ENCODE measurements around the gene CMTM8.
"Not testable (repeated sequence)": the region's sequence is repeated elsewhere in the genome, so short reads cannot be mapped to it uniquely, and the experiment has no call there.

Gene CMTM8

GRCh38 chr3:32238453-32239306, at the start of gene CMTM8:
TSS of gene CMTM8 (plus strand) at chr3:32238680. CDS start at chr3:32238973, 293 bp downstream.
- no peak within 1 kb of the TSS for H3K27ac ChIP-seq (ENCODE audit: low read length)
- H3K36me3 ChIP-seq (ENCODE audit: control insufficient read depth, low read depth, low read length): no peaks in the 10 kb centered on the region
- H3K27me3 ChIP-seq (ENCODE audit: control insufficient read depth, insufficient read depth, low read length): peaks cover 45% of the 10 kb centered on the region
- peaks cover 10% of the 10 kb centered on the region for H3K4me1 ChIP-seq (ENCODE audit: control insufficient read depth, low read depth, low read length)
- peak within 1 kb of the TSS; percentile 76 for H3K4me3 ChIP-seq (ENCODE audit: low read length)
- no peaks in the 10 kb centered on the region for H3K9me3 ChIP-seq (ENCODE audit: control insufficient read depth, low read depth, low read length)
- no peak within 1 kb of the TSS for H3K9ac ChIP-seq (ENCODE audit: low read length)

GRCh38 chr3:32189693-32190092, 48.8 kb upstream of the CMTM8 start:
- H3K4me3 ChIP-seq (ENCODE audit: low read length): no peak overlapping the region
- no peaks in the 10 kb centered on the region for H3K9me3 ChIP-seq (ENCODE audit: control insufficient read depth, low read depth, low read length)
- H3K36me3 ChIP-seq (ENCODE audit: control insufficient read depth, low read depth, low read length): no peaks in the 10 kb centered on the region
- no peaks in the 10 kb centered on the region for H3K4me1 ChIP-seq (ENCODE audit: control insufficient read depth, low read depth, low read length)
- H3K27ac ChIP-seq (ENCODE audit: low read length): no peak overlapping the region
- no peaks in the 10 kb centered on the region for H3K27me3 ChIP-seq (ENCODE audit: control insufficient read depth, insufficient read depth, low read length)
- H3K9ac ChIP-seq (ENCODE audit: low read length): no peak overlapping the region

- H3K27me3 ChIP-seq (ENCODE audit: control insufficient read depth, insufficient read depth, low read length); H3K9me3 ChIP-seq (ENCODE audit: control insufficient read depth, low read depth, low read length); H3K27ac ChIP-seq (ENCODE audit: low read length); H3K4me1 ChIP-seq (ENCODE audit: control insufficient read depth, low read depth, low read length); H3K4me3 ChIP-seq (ENCODE audit: low read length); H3K36me3 ChIP-seq (ENCODE audit: control insufficient read depth, low read depth, low read length); H3K9ac ChIP-seq (ENCODE audit: low read length): not testable (repeated sequence)
Observed at GRCh38 chr3:32190556-32190955, 47.9 kb upstream of the CMTM8 start.

GRCh38 chr3:32193101-32193500, 45.4 kb upstream of the CMTM8 start:
- no peaks in the 10 kb centered on the region for H3K27me3 ChIP-seq (ENCODE audit: control insufficient read depth, insufficient read depth, low read length)
- H3K9me3 ChIP-seq (ENCODE audit: control insufficient read depth, low read depth, low read length): no peaks in the 10 kb centered on the region
- no peak overlapping the region for H3K27ac ChIP-seq (ENCODE audit: low read length)
- no peak overlapping the region for H3K4me3 ChIP-seq (ENCODE audit: low read length)
- no peaks in the 10 kb centered on the region for H3K36me3 ChIP-seq (ENCODE audit: control insufficient read depth, low read depth, low read length)
- H3K4me1 ChIP-seq (ENCODE audit: control insufficient read depth, low read depth, low read length): no peaks in the 10 kb centered on the region
- no peak overlapping the region for H3K9ac ChIP-seq (ENCODE audit: low read length)

- Histone ChIP-seq H3K9ac (ENCODE audit: low read length) (no peak overlapping the region), H3K27ac (ENCODE audit: low read length) (no peak overlapping the region), H3K36me3 (ENCODE audit: control insufficient read depth, low read depth, low read length) (no peaks in the 10 kb centered on the region)
Observed at GRCh38 chr3:32194653-32195052, 43.8 kb upstream of the CMTM8 start.

GRCh38 chr3:32195995-32196540, 42.4 kb upstream of the CMTM8 start:
- Histone ChIP-seq H3K36me3 (ENCODE audit: control insufficient read depth, low read depth, low read length) (no peaks in the 10 kb centered on the region), H3K4me1 (ENCODE audit: control insufficient read depth, low read depth, low read length) (no peaks in the 10 kb centered on the region), H3K4me3 (ENCODE audit: low read length) (no peak overlapping the region), H3K9ac (ENCODE audit: low read length) (no peak overlapping the region), H3K9me3 (ENCODE audit: control insufficient read depth, low read depth, low read length) (no peaks in the 10 kb centered on the region), H3K27ac (ENCODE audit: low read length) (no peak overlapping the region), H3K27me3 (ENCODE audit: control insufficient read depth, insufficient read depth, low read length) (no peaks in the 10 kb centered on the region)

More at GRCh38 chr3:32194653-32195052, 43.8 kb upstream of the CMTM8 start:
- no peaks in the 10 kb centered on the region for H3K4me1 ChIP-seq (ENCODE audit: control insufficient read depth, low read depth, low read length)
- no peak overlapping the region for H3K4me3 ChIP-seq (ENCODE audit: low read length)
- no peaks in the 10 kb centered on the region for H3K9me3 ChIP-seq (ENCODE audit: control insufficient read depth, low read depth, low read length)
- H3K27me3 ChIP-seq (ENCODE audit: control insufficient read depth, insufficient read depth, low read length): no peaks in the 10 kb centered on the region

- Histone ChIP-seq H3K27ac (ENCODE audit: low read length) (no peak overlapping the region), H3K9me3 (ENCODE audit: control insufficient read depth, low read depth, low read length) (no peaks in the 10 kb centered on the region), H3K27me3 (ENCODE audit: control insufficient read depth, insufficient read depth, low read length) (no peaks in the 10 kb centered on the region), H3K36me3 (ENCODE audit: control insufficient read depth, low read depth, low read length) (no peaks in the 10 kb centered on the region), H3K4me1 (ENCODE audit: control insufficient read depth, low read depth, low read length) (no peaks in the 10 kb centered on the region), H3K9ac (ENCODE audit: low read length) (no peak overlapping the region), H3K4me3 (ENCODE audit: low read length) (no peak overlapping the region)
Observed at GRCh38 chr3:32197991-32198390, 40.5 kb upstream of the CMTM8 start.

- Histone ChIP-seq H3K4me1 (ENCODE audit: control insufficient read depth, low read depth, low read length) (no peaks in the 10 kb centered on the region), H3K27ac (ENCODE audit: low read length) (no peak overlapping the region), H3K4me3 (ENCODE audit: low read length) (no peak overlapping the region), H3K9ac (ENCODE audit: low read length) (no peak overlapping the region), H3K36me3 (ENCODE audit: control insufficient read depth, low read depth, low read length) (no peaks in the 10 kb centered on the region), H3K9me3 (ENCODE audit: control insufficient read depth, low read depth, low read length) (no peaks in the 10 kb centered on the region), H3K27me3 (ENCODE audit: control insufficient read depth, insufficient read depth, low read length) (no peaks in the 10 kb centered on the region)
Observed at GRCh38 chr3:32198714-32199113, 39.8 kb upstream of the CMTM8 start.

- Histone ChIP-seq H3K9ac (ENCODE audit: low read length) (no peak overlapping the region), H3K36me3 (ENCODE audit: control insufficient read depth, low read depth, low read length) (no peaks in the 10 kb centered on the region), H3K27ac (ENCODE audit: low read length) (no peak overlapping the region), H3K27me3 (ENCODE audit: control insufficient read depth, insufficient read depth, low read length) (no peaks in the 10 kb centered on the region), H3K9me3 (ENCODE audit: control insufficient read depth, low read depth, low read length) (no peaks in the 10 kb centered on the region), H3K4me1 (ENCODE audit: control insufficient read depth, low read depth, low read length) (no peaks in the 10 kb centered on the region), H3K4me3 (ENCODE audit: low read length) (no peak overlapping the region)
Observed at GRCh38 chr3:32200490-32200889, 38.0 kb upstream of the CMTM8 start.

- H3K4me3 ChIP-seq (ENCODE audit: low read length): no peak overlapping the region
- H3K9me3 ChIP-seq (ENCODE audit: control insufficient read depth, low read depth, low read length): no peaks in the 10 kb centered on the region
- no peak overlapping the region for H3K9ac ChIP-seq (ENCODE audit: low read length)
- no peak overlapping the region for H3K27ac ChIP-seq (ENCODE audit: low read length)
- H3K36me3 ChIP-seq (ENCODE audit: control insufficient read depth, low read depth, low read length): no peaks in the 10 kb centered on the region
- H3K4me1 ChIP-seq (ENCODE audit: control insufficient read depth, low read depth, low read length): no peaks in the 10 kb centered on the region
- H3K27me3 ChIP-seq (ENCODE audit: control insufficient read depth, insufficient read depth, low read length): no peaks in the 10 kb centered on the region
Observed at GRCh38 chr3:32200992-32201758, 37.3 kb upstream of the CMTM8 start.

- no peak overlapping the region for H3K27ac ChIP-seq (ENCODE audit: low read length)
- no peaks in the 10 kb centered on the region for H3K27me3 ChIP-seq (ENCODE audit: control insufficient read depth, insufficient read depth, low read length)
- no peak overlapping the region for H3K9ac ChIP-seq (ENCODE audit: low read length)
- H3K4me3 ChIP-seq (ENCODE audit: low read length): no peak overlapping the region
- no peaks in the 10 kb centered on the region for H3K9me3 ChIP-seq (ENCODE audit: control insufficient read depth, low read depth, low read length)
- H3K36me3 ChIP-seq (ENCODE audit: control insufficient read depth, low read depth, low read length): no peaks in the 10 kb centered on the region
- H3K4me1 ChIP-seq (ENCODE audit: control insufficient read depth, low read depth, low read length): no peaks in the 10 kb centered on the region
Observed at GRCh38 chr3:32202496-32202895, 36.0 kb upstream of the CMTM8 start.
